GM23248 (cell line): ENCODE results near the gene ELMO1.

Experiments
- EZH2 ChIP-seq: fragments of 200-600 bp; sonication (generic); IDR thresholded peaks from 2 replicates; pipeline ENCODE4 v1.6.1; 2018; ENCODE audit warnings: antibody characterized with exemption, mild to moderate bottlenecking; ENCODE audit not compliant: insufficient read depth, poor library complexity, severe bottlenecking
- EZH2phosphoT487 ChIP-seq: fragments of 200-600 bp; sonication (generic); IDR thresholded peaks from 2 replicates; pipeline ENCODE4 v1.6.1; 2018; ENCODE audit warnings: antibody characterized with exemption, moderate library complexity, mild to moderate bottlenecking, low read depth; ENCODE audit not compliant: insufficient read depth

GRCh38 chr7:37405603-37406122, 43.0 kb downstream of the ELMO1 start:
- TF ChIP-seq EZH2, result no peak
- TF ChIP-seq EZH2phosphoT487, result no peak
